OCI-LY3 (cell line): ENCODE results near the gene TERB1.

Experiments
- CTCF ChIP-seq: fragments of 200-600, 300-600 bp; sonication (generic); IDR thresholded peaks from 2 replicates; pipeline ENCODE4 v1.5.1; 2014; ENCODE audit warnings: antibody characterized with exemption, low read length, low read depth
- EZH2phosphoT487 ChIP-seq: fragments of 200-600 bp; shearing (Covaris generic); IDR thresholded peaks from 2 replicates; pipeline ENCODE4 v1.6.1; 2018; ENCODE audit warnings: antibody characterized with exemption, mixed run types, low read depth

GRCh38 chr16:66713076-66713475 is 88.3 kb downstream of the TERB1 start:
- TF ChIP-seq CTCF (no peak), EZH2phosphoT487 (no peak)
